CD4-positive, alpha-beta T cell (primary cell): ENCODE data around the gene ICA1. TPM values are rescaled to one million over a fixed set of nuclear protein-coding genes. Genes with fewer than 3 reads are reported as not detected.

Experiments
- ATAC-seq: fragments of 200-7000 bp; cut with Tn5 transposase; one replicate; pipeline ENCODE4 v1.10.0; 2022; ENCODE audit warnings: mild to moderate bottlenecking; ENCODE audit not compliant: poor library complexity
- CTCF ChIA-PET: fragments of 350-600 bp; sonication (Branson Sonifier 250); formaldehyde crosslinking; loops from one replicate; lab custom pipeline; 2021; ENCODE audit warnings: antibody characterized with exemption, inconsistent platforms; lab: Charles Lee
- POLR2A ChIA-PET: fragments of 350-600 bp; sonication (Branson Sonifier 250); formaldehyde crosslinking; loops from one replicate; lab custom pipeline; 2021; ENCODE audit warnings: antibody characterized with exemption, inconsistent platforms; lab: Charles Lee
- DNase-seq, 14 experiments: peaks; one replicate each; pipeline ENCODE4 v3.0.0-alpha.2; 2013 to 2020; ENCODE audit warnings: mixed read lengths in 2 of 14
- H3K27ac ChIP-seq, 2 donors: one replicate each; pipeline versions ENCODE4 v1.5.1 to v1.7.0; 2013; ENCODE audit warnings: low read length in 2 of 2, low read depth in 1 of 2, mild to moderate bottlenecking in 1 of 2
- H3K27me3 ChIP-seq, 2 experiments: 1 replicate in 1 of 2; 2 replicates in 1 of 2; pipeline versions ENCODE4 v1.6.1 to v1.7.0; 2013; ENCODE audit warnings: low read length in 2 of 2, control low read depth in 1 of 2, mild to moderate bottlenecking in 1 of 2, moderate library complexity in 1 of 2; ENCODE audit not compliant: insufficient read depth in 2 of 2, control insufficient read depth in 1 of 2
- H3K36me3 ChIP-seq: one replicate; pipeline ENCODE4 v1.6.1; 2013; ENCODE audit warnings: low read length, control low read depth; ENCODE audit not compliant: insufficient read depth
- H3K4me1 ChIP-seq: one replicate; pipeline ENCODE4 v1.6.1; 2013; ENCODE audit warnings: low read length, control low read depth; ENCODE audit not compliant: insufficient read depth
- H3K4me3 ChIP-seq: one replicate; pipeline ENCODE4 v1.5.1; 2013; ENCODE audit warnings: mild to moderate bottlenecking, low read length, moderate library complexity
- H3K9me3 ChIP-seq, 2 experiments: 1 replicate in 1 of 2; 2 replicates in 1 of 2; pipeline versions ENCODE4 v1.6.1 to v1.7.0; 2013; ENCODE audit warnings: low read length in 2 of 2, mild to moderate bottlenecking in 2 of 2, control low read depth in 1 of 2, moderate library complexity in 1 of 2; ENCODE audit not compliant: control insufficient read depth in 1 of 2, insufficient read depth in 1 of 2
- H3K27ac Mint-ChIP-seq: one replicate; pipeline ENCODE4 v1.8.0; 2020; ENCODE audit warnings: mixed read lengths
- H3K27me3 Mint-ChIP-seq: one replicate; pipeline ENCODE4 v1.8.0; 2021; ENCODE audit warnings: mixed read lengths
- H3K36me3 Mint-ChIP-seq: one replicate; pipeline ENCODE4 v1.8.0; 2021; ENCODE audit warnings: low read depth, mixed read lengths
- H3K4me1 Mint-ChIP-seq: one replicate; pipeline ENCODE4 v1.8.0; 2021; ENCODE audit warnings: low read depth, mixed read lengths
- H3K4me3 Mint-ChIP-seq: one replicate; pipeline ENCODE4 v1.8.0; 2020; ENCODE audit warnings: mild to moderate bottlenecking, mixed read lengths
- H3K9me3 Mint-ChIP-seq: one replicate; pipeline ENCODE4 v1.8.0; 2020; ENCODE audit warnings: mixed read lengths
- CTCF ChIP-seq: fragments of 200-600 bp; IDR thresholded peaks from one replicate; pipeline ENCODE4 v1.8.0; 2022; ENCODE audit warnings: antibody characterized with exemption, mild to moderate bottlenecking
- intact Hi-C, 2 experiments: fragments of 100-400 bp; cut with DNase I in 1 of 2; cut with micrococcal nuclease in 1 of 2; formaldehyde crosslinking; loops; one replicate each; pipeline versions ENCODE4 v1.15.1 to v1.9.0; 2023 to 2025; cut with DNase I, micrococcal nuclease
- total RNA-seq, 174 experiments: library from RNA in 2 of 174; stranded (reverse) in 2 of 174; gene quantifications; one replicate each; pipeline ENCODE4 v1.2.3 and lab custom pipeline; 2021 to 2026

Gene ICA1
- total RNA-seq, 2 experiments from 2014 or later: 0.95 to 1.7 TPM

GRCh38 chr7:8133188-8133848, 128.6 kb downstream of the ICA1 start:
- peaks cover 62% of the 10 kb centered on the region for H3K4me1 ChIP-seq
- peaks cover 79% of the 10 kb centered on the region for H3K4me1 Mint-ChIP-seq
- CTCF ChIA-PET: interaction anchor here (1.1 to 3.0 kb wide), 3 partner anchors 8 to 166 kb away, joined by 3 to 14 read pairs (median 11); no protein-coding TSS in a partner anchor
- H3K4me3 Mint-ChIP-seq: no peak overlapping the region
- no peaks in the 10 kb centered on the region for H3K27me3 ChIP-seq
- no peak for DNase-seq
- no peaks in the 10 kb centered on the region for H3K27me3 Mint-ChIP-seq
- no peaks in the 10 kb centered on the region for H3K9me3 ChIP-seq
- no peak overlapping the region for H3K4me3 ChIP-seq
- H3K27ac Mint-ChIP-seq: peak overlapping the region; percentile 96
- no peak for TF ChIP-seq CTCF
- intact Hi-C loops: loop anchor here (2.0 to 5.0 kb wide), 4 partner anchors 15 to 451 kb away; no protein-coding TSS in a partner anchor
- POLR2A ChIA-PET: interaction anchor here (0.9 to 3.6 kb wide), 11 partner anchors 8 to 493 kb away, joined by 3 to 36 read pairs (median 5); partner anchors contain the start of genes GLCCI1 and UMAD1
- ATAC-seq: no peak
- H3K9me3 Mint-ChIP-seq: no peaks in the 10 kb centered on the region
- H3K36me3 Mint-ChIP-seq: no peaks in the 10 kb centered on the region
- peak overlapping the region; percentile 36 to 79 for H3K27ac ChIP-seq
- H3K36me3 ChIP-seq: no peaks in the 10 kb centered on the region

- Mint-ChIP-seq H3K9me3 (no peaks in the 10 kb centered on the region), H3K4me3 (peak overlapping the region; percentile 80), H3K4me1 (peaks cover 82% of the 10 kb centered on the region), H3K36me3 (no peaks in the 10 kb centered on the region), H3K27me3 (no peaks in the 10 kb centered on the region), H3K27ac (peak overlapping the region; percentile 96)
- no peaks in the 10 kb centered on the region for H3K27me3 ChIP-seq
- H3K27ac ChIP-seq: peak overlapping the region; percentile 36 to 79
- peak in 13 of 14 experiments; percentile 11 to 87 (median 38) for DNase-seq
- TF ChIP-seq CTCF: no peak
- peak overlapping the region; percentile 27 for H3K4me3 ChIP-seq
- no peaks in the 10 kb centered on the region for H3K36me3 ChIP-seq
- intact Hi-C loops: loop anchor here (1.0 to 5.0 kb wide), 5 partner anchors 17 to 450 kb away; no protein-coding TSS in a partner anchor
- ChIA-PET CTCF (interaction anchor here (1.0 to 3.0 kb wide), 2 partner anchors 11 to 58 kb away, joined by 3 to 11 read pairs; no protein-coding TSS in a partner anchor), POLR2A (interaction anchor here (0.6 to 3.6 kb wide), 14 partner anchors 9 to 491 kb away, joined by 3 to 33 read pairs (median 4); partner anchors contain the start of genes GLCCI1 and UMAD1)
- H3K4me1 ChIP-seq: peaks cover 76% of the 10 kb centered on the region
- ATAC-seq: peak; percentile 84
- H3K9me3 ChIP-seq: no peaks in the 10 kb centered on the region
Observed at GRCh38 chr7:8131694-8132605, 130.0 kb downstream of the ICA1 start.

DNA sequence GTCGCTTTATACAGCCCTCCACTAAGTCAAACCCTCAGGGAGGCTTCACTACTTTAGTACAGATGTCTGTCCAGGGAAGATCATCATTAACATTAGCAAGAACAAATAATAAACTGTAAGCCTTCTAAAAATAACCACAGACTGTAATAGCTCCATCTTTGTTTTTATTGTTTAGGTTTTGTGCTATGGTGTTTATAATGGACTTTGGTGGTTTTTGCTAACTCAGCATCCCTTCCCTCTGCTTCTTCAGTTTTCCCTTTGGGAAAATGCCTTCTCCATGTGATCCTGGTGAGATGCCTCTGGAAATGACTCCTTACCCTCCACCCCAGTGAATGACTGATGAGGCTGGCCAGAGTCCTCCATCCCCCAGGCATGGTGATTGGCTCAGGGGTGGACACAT, 131.3 kb downstream of the ICA1 start:
- H3K36me3 ChIP-seq: no peaks in the 10 kb centered on the region
- CTCF ChIA-PET: interaction anchor here (3.0 kb wide), 1 partner anchor 59 kb away, joined by 11 read pairs; no protein-coding TSS in a partner anchor
- H3K4me3 Mint-ChIP-seq: no peak overlapping the region
- H3K27me3 Mint-ChIP-seq: no peaks in the 10 kb centered on the region
- peaks cover 89% of the 10 kb centered on the region for H3K4me1 ChIP-seq
- H3K27ac Mint-ChIP-seq: peak overlapping the region; percentile 96
- no peak for TF ChIP-seq CTCF
- H3K9me3 Mint-ChIP-seq: no peaks in the 10 kb centered on the region
- H3K36me3 Mint-ChIP-seq: no peaks in the 10 kb centered on the region
- H3K27me3 ChIP-seq: no peaks in the 10 kb centered on the region
- H3K9me3 ChIP-seq: no peaks in the 10 kb centered on the region
- H3K4me1 Mint-ChIP-seq: peaks cover 91% of the 10 kb centered on the region
- DNase-seq (no peak), ATAC-seq (no peak)
- POLR2A ChIA-PET: interaction anchor here (2.0 to 2.7 kb wide), 3 partner anchors 13 to 490 kb away, joined by 9 to 21 read pairs (median 14); partner anchors contain the start of gene UMAD1
- intact Hi-C loops: loop anchor here (5.0 kb wide), 3 partner anchors 158 to 448 kb away; no protein-coding TSS in a partner anchor
- no peak overlapping the region for H3K4me3 ChIP-seq
- peak overlapping the region; percentile 36 to 79 for H3K27ac ChIP-seq
